ENCODE results near the gene ERCC4. TPM values are rescaled to one million over a fixed set of nuclear protein-coding genes. Genes with fewer than 3 reads are reported as not detected.

The ERCC4 gene
- total RNA-seq, 3 donors from 2014 or later (not counting 1 experiment from before 2014, with no cell fraction given) = 7.3 to 11.9 (median 7.5) TPM

GRCh38 chr16:13999895-14000425 is 80.0 kb downstream of the ERCC4 start:
- TF ChIP-seq CTCF (IDR thresholded peaks at IDR 0.05) = no peak
- no peaks in the 10 kb centered on the region for H3K9me3 Mint-ChIP-seq
- H3K4me3 ChIP-seq (ENCODE audit: low read length) = no peak overlapping the region
- H3K36me3 ChIP-seq (ENCODE audit: control insufficient read depth, insufficient read depth, low read length) = no peaks in the 10 kb centered on the region
- peaks cover 13 to 22% of the 10 kb centered on the region in 2 donors for H3K27me3 Mint-ChIP-seq (ENCODE audit: low read depth in 2 of 2)
- no peak overlapping the region for H3K27ac ChIP-seq (ENCODE audit: low read length)
- peaks cover 7% of the 10 kb centered on the region for H3K4me1 ChIP-seq (ENCODE audit: control insufficient read depth, insufficient read depth, low read length)
- H3K4me3 Mint-ChIP-seq = no peak overlapping the region
- peaks cover 0 to 10% of the 10 kb centered on the region in 2 donors for H3K4me1 Mint-ChIP-seq
- no peaks in the 10 kb centered on the region for H3K9me3 ChIP-seq (ENCODE audit: control insufficient read depth, insufficient read depth, low read length)
- no peaks in the 10 kb centered on the region for H3K27me3 ChIP-seq (ENCODE audit: control insufficient read depth, insufficient read depth, low read length)
- H3K27ac Mint-ChIP-seq = no peak overlapping the region
- no peaks in the 10 kb centered on the region for H3K36me3 Mint-ChIP-seq
- WGBS (ENCODE audit: insufficient coverage) = 72% methylated on average over 12 of the region's 12 CpGs
- intact Hi-C loops (cut with micrococcal nuclease) = no loop called here
- ATAC-seq = no peak
- DNase-seq = no peak

GRCh38 chr16:14001521-14001920 is 81.6 kb downstream of the ERCC4 start:
- Mint-ChIP-seq H3K27ac (no peak overlapping the region), H3K4me1 (peaks cover 0 to 10% of the 10 kb centered on the region in 2 donors), H3K27me3 (ENCODE audit: low read depth in 2 of 2) (peaks cover 11 to 22% of the 10 kb centered on the region in 2 donors), H3K9me3 (no peaks in the 10 kb centered on the region), H3K36me3 (no peaks in the 10 kb centered on the region), H3K4me3 (no peak overlapping the region)
- H3K36me3 ChIP-seq (ENCODE audit: control insufficient read depth, insufficient read depth, low read length) = no peaks in the 10 kb centered on the region
- H3K4me3 ChIP-seq (ENCODE audit: low read length) = no peak overlapping the region
- peaks cover 7% of the 10 kb centered on the region for H3K4me1 ChIP-seq (ENCODE audit: control insufficient read depth, insufficient read depth, low read length)
- H3K27me3 ChIP-seq (ENCODE audit: control insufficient read depth, insufficient read depth, low read length) = no peaks in the 10 kb centered on the region
- DNase-seq = no peak
- no peak for ATAC-seq
- no peak overlapping the region for H3K27ac ChIP-seq (ENCODE audit: low read length)
- 94% methylated on average over 10 of the region's 10 CpGs for WGBS (ENCODE audit: insufficient coverage)
- no peak for TF ChIP-seq CTCF (IDR thresholded peaks at IDR 0.05)
- intact Hi-C loops (cut with micrococcal nuclease) = no loop called here
- no peaks in the 10 kb centered on the region for H3K9me3 ChIP-seq (ENCODE audit: control insufficient read depth, insufficient read depth, low read length)

Other genes starting within 250 kb of the ERCC4 start
- 10 to 100 TPM; 12.8 to 22.8 (median 19.6) TPM for gene MRTFB, start 151.2 kb downstream of the ERCC4 start, total RNA-seq